NB4 (cell line): ENCODE results near the gene ZMYND19.

ENCODE experiments used
- POLR2A ChIP-seq: IDR thresholded peaks from 2 replicates; pipeline ENCODE4 v1.6.1; 2011; ENCODE audit warnings: mild to moderate bottlenecking; ENCODE audit not compliant: insufficient read length; ENCODE audit errors: extremely low read depth
- TF ChIP-seq, protein P1 (sequence below): IDR thresholded peaks from one replicate; pipeline ENCODE4 v1.5.1; 2012; ENCODE audit warnings: low read depth, low read length

DNA sequence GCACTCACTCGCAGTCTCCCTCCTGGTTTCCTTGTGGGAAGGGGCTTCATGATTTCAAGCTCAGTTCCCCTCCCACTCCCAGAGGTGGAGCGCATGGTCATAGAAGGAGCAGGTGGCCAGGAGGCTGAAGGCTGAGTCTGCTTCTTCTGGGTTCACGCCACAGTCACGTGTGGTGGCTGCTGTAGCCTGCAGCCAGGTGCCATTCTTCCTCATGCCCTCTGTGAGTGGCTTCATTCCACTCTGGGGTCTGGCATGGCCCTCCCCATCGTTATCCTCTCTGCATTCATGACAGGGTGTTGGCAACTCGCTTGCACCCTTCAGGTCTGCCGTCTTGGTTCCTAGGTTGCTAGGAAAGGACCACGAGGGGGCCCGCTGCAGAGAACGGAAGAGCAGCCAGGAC, 35.1 kb downstream of the ZMYND19 start:
- TF ChIP-seq, protein P1, sequence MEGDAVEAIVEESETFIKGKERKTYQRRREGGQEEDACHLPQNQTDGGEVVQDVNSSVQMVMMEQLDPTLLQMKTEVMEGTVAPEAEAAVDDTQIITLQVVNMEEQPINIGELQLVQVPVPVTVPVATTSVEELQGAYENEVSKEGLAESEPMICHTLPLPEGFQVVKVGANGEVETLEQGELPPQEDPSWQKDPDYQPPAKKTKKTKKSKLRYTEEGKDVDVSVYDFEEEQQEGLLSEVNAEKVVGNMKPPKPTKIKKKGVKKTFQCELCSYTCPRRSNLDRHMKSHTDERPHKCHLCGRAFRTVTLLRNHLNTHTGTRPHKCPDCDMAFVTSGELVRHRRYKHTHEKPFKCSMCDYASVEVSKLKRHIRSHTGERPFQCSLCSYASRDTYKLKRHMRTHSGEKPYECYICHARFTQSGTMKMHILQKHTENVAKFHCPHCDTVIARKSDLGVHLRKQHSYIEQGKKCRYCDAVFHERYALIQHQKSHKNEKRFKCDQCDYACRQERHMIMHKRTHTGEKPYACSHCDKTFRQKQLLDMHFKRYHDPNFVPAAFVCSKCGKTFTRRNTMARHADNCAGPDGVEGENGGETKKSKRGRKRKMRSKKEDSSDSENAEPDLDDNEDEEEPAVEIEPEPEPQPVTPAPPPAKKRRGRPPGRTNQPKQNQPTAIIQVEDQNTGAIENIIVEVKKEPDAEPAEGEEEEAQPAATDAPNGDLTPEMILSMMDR: no peak
- TF ChIP-seq POLR2A: no peak
